ENCODE results near the gene EML6.

The EML6 gene

DNA sequence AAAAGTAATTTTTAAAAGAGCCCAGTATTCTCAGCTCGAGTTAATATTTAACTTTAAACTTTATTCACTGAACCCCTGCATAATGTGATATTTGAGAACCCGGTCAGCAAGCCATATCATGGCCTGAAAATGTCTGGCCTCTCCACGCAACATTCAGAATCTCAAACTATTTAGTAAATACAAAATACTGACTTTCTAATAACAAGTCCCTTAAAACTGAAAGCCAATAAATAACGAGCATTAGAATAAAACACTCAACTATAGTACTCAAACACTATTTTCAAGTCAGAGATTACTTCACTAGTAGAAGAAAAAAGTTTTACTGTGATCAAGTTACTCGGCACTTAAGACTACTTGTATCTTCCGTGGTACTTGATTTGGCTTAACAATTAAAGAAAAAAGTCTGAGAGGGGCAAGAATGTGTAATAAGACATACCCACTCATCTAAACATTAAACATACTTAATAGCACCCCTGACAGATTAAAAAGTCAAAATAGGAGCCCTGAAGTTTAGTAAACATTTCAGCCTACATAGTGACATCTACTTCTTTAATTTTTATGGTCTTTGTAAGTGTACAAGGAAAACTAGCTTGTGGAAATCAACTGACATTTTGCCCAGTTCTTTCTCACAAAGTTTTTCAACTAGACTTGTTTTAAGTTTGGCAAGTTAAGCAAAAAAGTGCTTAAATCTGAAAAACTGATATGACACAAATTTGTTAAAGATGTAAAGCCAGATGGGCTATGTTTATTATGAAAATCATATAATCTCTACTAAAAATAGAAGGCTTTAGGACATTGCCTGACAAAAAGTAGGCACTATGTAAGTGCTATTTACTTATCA lies 288.6 kb downstream of the EML6 start:
- DNase-seq = no peak

DNA sequence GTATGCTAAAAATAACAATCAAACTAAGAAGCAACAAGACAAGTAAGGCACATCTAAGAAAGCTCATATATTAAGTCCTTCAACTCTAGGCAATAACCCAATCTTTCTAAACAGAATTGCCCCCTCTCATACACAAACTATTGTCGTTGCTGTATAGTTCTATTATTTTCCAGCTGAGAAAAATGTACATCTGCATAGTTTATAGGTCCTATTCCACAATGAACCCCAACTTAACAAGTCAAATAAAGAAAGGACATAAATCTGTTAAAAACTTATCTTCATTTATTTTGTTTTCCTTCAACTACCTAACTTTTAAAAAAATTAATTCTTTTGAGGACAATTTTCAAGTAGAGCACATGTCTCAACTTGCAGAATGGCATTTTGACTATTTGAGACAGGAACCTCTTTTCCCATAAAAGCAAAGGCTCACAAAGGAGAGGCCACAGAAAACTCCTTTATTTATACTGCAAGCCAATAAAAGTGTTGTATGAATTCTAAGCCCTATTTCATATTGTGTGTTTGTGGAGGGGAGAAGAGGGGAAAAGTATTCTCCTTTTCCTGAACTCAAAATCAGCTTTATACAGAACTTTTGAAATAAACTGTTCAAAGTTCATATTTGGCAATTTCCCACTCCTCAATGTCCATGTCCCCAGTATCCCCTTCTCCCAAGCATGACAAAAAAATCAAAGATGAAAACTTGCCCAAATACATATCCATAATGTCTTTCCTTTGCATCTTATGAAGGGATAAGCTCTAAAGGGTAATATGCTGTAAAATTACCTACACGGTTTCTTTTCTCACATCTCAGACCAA lies 289.4 kb downstream of the EML6 start:
- no peak for DNase-seq

GRCh38 chr2:55013936-55014335 lies 290.5 kb downstream of the EML6 start:
- DNase-seq = no peak

DNA sequence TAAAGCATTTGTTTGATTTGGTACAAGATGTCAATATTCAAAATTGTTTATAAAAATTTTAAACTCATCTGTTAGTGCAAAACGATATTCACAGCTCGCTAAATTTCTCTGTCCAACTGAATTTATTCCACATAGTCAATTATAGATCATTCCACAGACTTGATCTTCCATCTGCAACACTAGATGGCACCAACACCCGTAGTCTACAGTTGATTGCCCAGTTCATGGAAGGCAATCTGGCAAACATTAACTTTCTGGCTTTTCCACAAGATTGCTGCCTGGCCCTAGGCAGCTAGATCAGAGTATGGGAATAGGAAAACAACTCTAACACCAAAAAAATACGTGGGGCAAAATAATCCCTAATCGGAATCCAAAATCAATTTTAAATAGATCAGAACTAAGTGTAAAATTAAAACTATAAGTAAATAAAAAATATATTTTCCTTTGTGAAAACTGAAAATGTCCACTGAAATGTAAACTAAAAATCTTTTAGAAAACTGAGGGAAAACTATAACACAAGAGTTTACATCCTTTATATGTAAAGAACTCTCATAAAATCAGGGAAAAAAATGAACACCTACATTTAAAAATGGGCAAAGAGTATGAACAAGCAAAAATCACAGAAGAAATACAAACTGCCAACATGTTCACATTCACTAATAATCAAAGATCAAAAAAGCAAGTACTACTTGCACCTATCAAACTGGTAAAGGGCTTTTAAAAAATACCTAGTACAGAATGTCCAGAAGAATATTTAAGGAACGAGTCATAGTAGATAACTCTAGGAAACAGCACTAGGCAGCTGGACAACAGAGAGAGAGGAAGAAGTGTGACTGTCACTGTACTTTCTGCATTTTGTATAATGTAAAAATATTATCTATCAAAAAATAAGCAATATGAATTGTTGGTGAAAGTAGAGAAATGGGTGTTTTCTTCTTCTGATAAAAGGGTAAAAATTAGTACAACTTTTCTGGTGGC lies 291.8 kb downstream of the EML6 start:
- DNase-seq = no peak

DNA sequence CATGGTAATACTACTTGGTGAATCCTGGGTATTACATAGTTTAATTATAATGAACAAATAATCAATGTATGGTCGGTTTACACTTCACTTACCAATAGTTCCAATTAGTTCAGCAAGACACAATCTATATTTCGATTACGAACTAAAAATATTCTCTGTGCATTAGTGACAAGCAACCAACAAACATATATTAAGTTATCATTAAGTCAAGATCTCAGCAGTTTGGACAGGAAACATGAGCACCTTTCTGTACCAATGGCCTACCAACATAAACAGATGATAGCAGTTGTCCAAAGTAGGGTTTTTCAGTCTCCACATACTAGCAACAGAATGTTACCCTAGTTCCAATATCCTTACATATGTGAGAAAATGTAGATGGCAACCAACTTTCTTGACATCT lies 294.0 kb downstream of the EML6 start:
- no peak for DNase-seq

- no peak for DNase-seq
Measured at GRCh38 chr2:55017880-55018279, 294.4 kb downstream of the EML6 start.

- no peak for DNase-seq
Measured at GRCh38 chr2:55018619-55019018, 295.2 kb downstream of the EML6 start.

- DNase-seq = no peak
Measured at GRCh38 chr2:55019526-55020258, 296.2 kb downstream of the EML6 start.

Measured in activated CD8-positive, alpha-beta memory T cell treated with anti-CD3 and anti-CD28 coated beads for 24 hours (primary cell).